ENCODE data around the gene MANEAL. TPM values are rescaled to one million over a fixed set of nuclear protein-coding genes. Genes with fewer than 3 reads are reported as not detected.

The MANEAL gene
- total and polyA plus RNA-seq, 4 donors, result 0.96 to 6.2 (median 1.4) TPM

DNA sequence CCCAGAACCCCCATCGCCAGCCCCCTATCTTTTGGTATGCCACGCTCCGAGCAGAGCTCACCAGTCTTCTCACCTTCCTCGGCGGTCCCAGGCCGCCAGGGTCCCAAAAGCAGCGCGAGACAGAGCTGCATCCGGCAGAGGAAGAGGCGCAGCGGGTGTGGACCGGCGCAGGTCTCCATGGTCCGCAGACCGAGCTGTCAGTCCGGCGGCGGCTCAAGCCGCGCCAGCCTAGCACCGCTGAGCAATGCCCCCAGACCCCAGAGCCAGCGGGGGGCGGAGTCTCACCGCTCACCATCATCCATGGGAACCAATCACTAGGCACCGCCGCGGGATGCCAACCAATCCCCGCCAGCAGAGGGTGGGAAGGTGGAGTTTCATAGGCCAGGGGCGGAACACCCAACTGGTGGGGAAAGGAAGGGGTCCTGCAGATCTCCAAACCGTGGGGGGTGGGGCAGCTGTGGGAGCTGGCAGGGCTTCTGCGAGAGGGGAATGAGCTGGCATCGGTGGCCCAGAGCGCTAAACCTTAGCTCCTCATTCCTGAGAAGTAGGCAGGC is 28.7 kb upstream of the MANEAL start, which contains the start of gene EPHA10 (continued):
- no peak for TF ChIP-seq REST (IDR thresholded peaks at IDR 0.05)
- TF ChIP-seq RXRA (IDR thresholded peaks at IDR 0.05), result no peak
- no peak for TF ChIP-seq ZBTB33 (IDR thresholded peaks at IDR 0.05)
- no peak for TF ChIP-seq NR2F2 (IDR thresholded peaks at IDR 0.05)

- Histone ChIP-seq H3K4me3 (ENCODE audit: low read depth in 1 of 3, low read length in 3 of 3) (no peak overlapping the region), H3K36me3 (ENCODE audit: control insufficient read depth in 4 of 4, insufficient read depth in 3 of 4, low read depth in 1 of 4, low read length in 3 of 4) (no peaks in the 10 kb centered on the region), H3K9me3 (ENCODE audit: control insufficient read depth in 4 of 4, low read length in 3 of 4) (peaks cover 0 to 3% (median 0%) of the 10 kb centered on the region in 4 donors), H3K4me1 (ENCODE audit: control insufficient read depth in 4 of 4, insufficient read depth in 4 of 4, low read length in 3 of 4) (peaks cover 0 to 3% (median 0%) of the 10 kb centered on the region in 4 donors), H3K27ac (ENCODE audit: low read depth in 1 of 2, low read length in 2 of 2) (no peak overlapping the region), H3K27me3 (ENCODE audit: control insufficient read depth in 4 of 4, insufficient read depth in 4 of 4, low read length in 3 of 4) (peaks cover 0 to 25% (median 9%) of the 10 kb centered on the region in 4 donors), H3K9ac (ENCODE audit: low read depth in 1 of 2, low read length in 2 of 2) (no peak overlapping the region)
- DNase-seq (ENCODE audit: low spot score), result no peak
- TF ChIP-seq, protein P1, sequence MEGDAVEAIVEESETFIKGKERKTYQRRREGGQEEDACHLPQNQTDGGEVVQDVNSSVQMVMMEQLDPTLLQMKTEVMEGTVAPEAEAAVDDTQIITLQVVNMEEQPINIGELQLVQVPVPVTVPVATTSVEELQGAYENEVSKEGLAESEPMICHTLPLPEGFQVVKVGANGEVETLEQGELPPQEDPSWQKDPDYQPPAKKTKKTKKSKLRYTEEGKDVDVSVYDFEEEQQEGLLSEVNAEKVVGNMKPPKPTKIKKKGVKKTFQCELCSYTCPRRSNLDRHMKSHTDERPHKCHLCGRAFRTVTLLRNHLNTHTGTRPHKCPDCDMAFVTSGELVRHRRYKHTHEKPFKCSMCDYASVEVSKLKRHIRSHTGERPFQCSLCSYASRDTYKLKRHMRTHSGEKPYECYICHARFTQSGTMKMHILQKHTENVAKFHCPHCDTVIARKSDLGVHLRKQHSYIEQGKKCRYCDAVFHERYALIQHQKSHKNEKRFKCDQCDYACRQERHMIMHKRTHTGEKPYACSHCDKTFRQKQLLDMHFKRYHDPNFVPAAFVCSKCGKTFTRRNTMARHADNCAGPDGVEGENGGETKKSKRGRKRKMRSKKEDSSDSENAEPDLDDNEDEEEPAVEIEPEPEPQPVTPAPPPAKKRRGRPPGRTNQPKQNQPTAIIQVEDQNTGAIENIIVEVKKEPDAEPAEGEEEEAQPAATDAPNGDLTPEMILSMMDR (IDR thresholded peaks at IDR 0.05; ENCODE audit: low read depth, low read length, missing input control), result no peak
- TF ChIP-seq MAX (IDR thresholded peaks at IDR 0.05), result no peak
- no peak for TF ChIP-seq HNF4G (IDR thresholded peaks at IDR 0.05)
- no peak for TF ChIP-seq HNF4A (conservative IDR thresholded peaks at IDR 0.05)
- TF ChIP-seq SP1 (IDR thresholded peaks at IDR 0.05), result no peak
- TF ChIP-seq RAD21 (IDR thresholded peaks at IDR 0.05), result no peak
- no peak for TF ChIP-seq FOXA1 (IDR thresholded peaks at IDR 0.05)
- TF ChIP-seq RXRA (IDR thresholded peaks at IDR 0.05), result no peak
- no peak for TF ChIP-seq ZBTB33 (IDR thresholded peaks at IDR 0.05)
- no peak for TF ChIP-seq EGR1 (IDR thresholded peaks at IDR 0.05; ENCODE audit: low read depth in 2 of 2)
- no peak for TF ChIP-seq NR2F2 (IDR thresholded peaks at IDR 0.05)
- no peak for TF ChIP-seq JUND (IDR thresholded peaks at IDR 0.05)
- TF ChIP-seq GABPA (IDR thresholded peaks at IDR 0.05 in 1 of 2, conservative IDR thresholded peaks at IDR 0.05 in 1 of 2), result no peak
- WGBS, result 8% methylated on average over 27 of the region's 27 CpGs
Observed at GRCh38 chr1:37765916-37766664, 27.6 kb upstream of the MANEAL start.
